Right renal pelvis (tissue), 4 donors: Measurements from ENCODE around the gene PHLDB2. TPM values are rescaled to one million over a fixed set of nuclear protein-coding genes. Genes with fewer than 3 reads are reported as not detected.

ENCODE experiments used
- DNase-seq, 4 donors: peaks; one replicate each; pipeline ENCODE4 v3.0.0-alpha.2; 2013; ENCODE audit warnings: low read depth in 4 of 4, low spot score in 3 of 4, missing footprints in 1 of 4
- polyA plus RNA-seq, 4 donors: library from polyadenylated mRNA; unstranded; fragments of 120-200 nt; gene quantifications; one replicate each; pipeline ENCODE4 v1.2.1, GENCODE V29; 2013; ENCODE audit not compliant: insufficient read length in 4 of 4

The PHLDB2 gene
- polyA plus RNA-seq, 4 donors, result 80.1 to 96.5 (median 89.7) TPM

GRCh38 chr3:111981457-111981763, 122.3 kb downstream of the PHLDB2 start:
- no peak for DNase-seq

- no peak for DNase-seq
Measured at GRCh38 chr3:111984636-111985298, 125.7 kb downstream of the PHLDB2 start.

- no peak for DNase-seq
Measured at GRCh38 chr3:111986800-111987199, 127.7 kb downstream of the PHLDB2 start.

- no peak for DNase-seq
Measured at GRCh38 chr3:111989061-111989678, 130.1 kb downstream of the PHLDB2 start.

- no peak for DNase-seq
Measured at GRCh38 chr3:111993038-111993437, 134.0 kb downstream of the PHLDB2 start.

- no peak for DNase-seq
Measured at GRCh38 chr3:111998636-111999483, 139.8 kb downstream of the PHLDB2 start, which contains the start of gene TAGLN3. Gene TAGLN3 (plus strand): TSS chr3:111998922. CDS start chr3:111999423, 501 bp downstream.

- no peak for DNase-seq
Measured at GRCh38 chr3:111999484-112000324, 140.6 kb downstream of the PHLDB2 start.

GRCh38 chr3:112000367-112000771, 141.3 kb downstream of the PHLDB2 start:
- DNase-seq, result no peak

- no peak for DNase-seq
Measured at GRCh38 chr3:112000966-112001365, 141.9 kb downstream of the PHLDB2 start.

- no peak for DNase-seq
Measured at GRCh38 chr3:112001526-112001925, 142.5 kb downstream of the PHLDB2 start.

GRCh38 chr3:112002096-112002971, 143.3 kb downstream of the PHLDB2 start:
- no peak for DNase-seq

GRCh38 chr3:112003321-112004080, 144.4 kb downstream of the PHLDB2 start:
- DNase-seq, result no peak

- DNase-seq, result no peak
Measured at GRCh38 chr3:112004187-112004586, 145.1 kb downstream of the PHLDB2 start.

GRCh38 chr3:112004669-112005068, 145.6 kb downstream of the PHLDB2 start:
- DNase-seq, result no peak

- no peak for DNase-seq
Measured at GRCh38 chr3:112005091-112005672, 146.1 kb downstream of the PHLDB2 start.

- no peak for DNase-seq
Measured at GRCh38 chr3:112007633-112008032, 148.6 kb downstream of the PHLDB2 start.

GRCh38 chr3:112009670-112010069, 150.6 kb downstream of the PHLDB2 start:
- DNase-seq, result no peak

GRCh38 chr3:112010636-112011035, 151.6 kb downstream of the PHLDB2 start:
- DNase-seq, result no peak
